Measurements from ENCODE around the gene ST8SIA1.

GRCh38 chr12:22299294-22299912 lies 35.1 kb downstream of the ST8SIA1 start:
- TF ChIP-seq EZH2 (IDR thresholded peaks at IDR 0.05; ENCODE audit: borderline replicate concordance, low read length) (no peak), CTCF (conservative IDR thresholded peaks at IDR 0.05 in 1 of 2, IDR thresholded peaks at IDR 0.05 in 1 of 2; ENCODE audit: extremely low read depth in 1 of 2, insufficient read depth in 1 of 2, low read depth in 1 of 2, low read length in 2 of 2) (no peak)
